HG02981 (cell line): ENCODE measurements around the gene SEC24A.
"Not testable (repeated sequence)": the region's sequence is repeated elsewhere in the genome, so short reads cannot be mapped to it uniquely, and the experiment has no call there.

Source experiments
- ATAC-seq: cut with Tn5 transposase; IDR thresholded peaks from one replicate; pipeline ENCODE4 v1.9.1; 2021; ENCODE audit warnings: mild to moderate bottlenecking, moderate library complexity; ENCODE audit not compliant: unreplicated experiment

Gene SEC24A

GRCh38 chr5:134649163-134649835 is 714 bp downstream of the SEC24A start:
- peak; percentile 21 for ATAC-seq

GRCh38 chr5:134650660-134651059 is 2.1 kb downstream of the SEC24A start:
- ATAC-seq, result not testable (repeated sequence)

DNA sequence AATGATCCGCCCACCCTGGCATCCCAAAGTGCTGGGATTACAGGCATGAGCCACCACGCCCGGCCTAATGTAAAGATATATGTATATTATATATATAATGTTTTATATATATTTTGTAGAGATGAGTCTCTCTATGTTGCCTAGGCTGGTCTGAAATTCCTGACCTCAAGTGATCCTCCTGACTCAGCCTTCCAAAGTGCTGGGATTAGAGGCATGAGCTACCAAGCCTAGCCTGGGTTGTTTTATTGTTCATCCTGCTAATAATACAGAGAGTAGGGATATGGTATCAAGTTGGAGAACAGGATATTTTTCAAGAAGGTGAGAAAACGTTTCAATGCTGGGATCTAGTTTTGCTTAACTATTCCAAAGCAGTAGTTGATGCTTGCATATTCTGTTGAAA is 2.9 kb downstream of the SEC24A start:
- ATAC-seq, result no peak

- ATAC-seq, result no peak
Observed at GRCh38 chr5:134656690-134657089, 8.1 kb downstream of the SEC24A start.

- ATAC-seq, result no peak
Observed at GRCh38 chr5:134659456-134659855, 10.9 kb downstream of the SEC24A start.

GRCh38 chr5:134659922-134660321 is 11.3 kb downstream of the SEC24A start:
- ATAC-seq, result no peak

GRCh38 chr5:134662971-134663370 is 14.4 kb downstream of the SEC24A start:
- ATAC-seq, result no peak

- ATAC-seq, result no peak
Observed at GRCh38 chr5:134664448-134664847, 15.9 kb downstream of the SEC24A start.

- ATAC-seq, result not testable (repeated sequence)
Observed at GRCh38 chr5:134673546-134673945, 25.0 kb downstream of the SEC24A start.

GRCh38 chr5:134677357-134677756 is 28.8 kb downstream of the SEC24A start:
- ATAC-seq, result not testable (repeated sequence)

GRCh38 chr5:134690144-134690543 is 41.6 kb downstream of the SEC24A start:
- not testable (repeated sequence) for ATAC-seq

DNA sequence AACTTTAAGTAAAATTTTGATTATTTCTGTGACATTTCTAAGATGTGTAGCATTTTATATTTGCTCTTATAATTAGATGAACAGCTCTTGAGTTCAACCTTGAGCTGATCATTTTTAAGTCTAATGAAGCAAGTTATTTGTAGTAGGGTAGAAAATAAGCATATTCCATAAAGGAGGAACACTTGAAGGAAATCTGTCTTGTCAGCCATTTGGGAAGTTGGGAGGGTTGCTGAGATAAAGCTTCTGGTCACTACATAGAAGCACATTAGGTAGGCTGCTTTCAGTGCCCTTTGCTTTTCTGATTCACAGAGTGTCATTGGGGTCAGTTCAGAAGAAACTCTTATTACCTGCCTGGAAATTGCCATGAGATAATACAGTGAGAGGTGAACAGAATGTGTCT is 44.1 kb downstream of the SEC24A start:
- no peak for ATAC-seq

- no peak for ATAC-seq
Observed at GRCh38 chr5:134708301-134708700, 59.7 kb downstream of the SEC24A start.

DNA sequence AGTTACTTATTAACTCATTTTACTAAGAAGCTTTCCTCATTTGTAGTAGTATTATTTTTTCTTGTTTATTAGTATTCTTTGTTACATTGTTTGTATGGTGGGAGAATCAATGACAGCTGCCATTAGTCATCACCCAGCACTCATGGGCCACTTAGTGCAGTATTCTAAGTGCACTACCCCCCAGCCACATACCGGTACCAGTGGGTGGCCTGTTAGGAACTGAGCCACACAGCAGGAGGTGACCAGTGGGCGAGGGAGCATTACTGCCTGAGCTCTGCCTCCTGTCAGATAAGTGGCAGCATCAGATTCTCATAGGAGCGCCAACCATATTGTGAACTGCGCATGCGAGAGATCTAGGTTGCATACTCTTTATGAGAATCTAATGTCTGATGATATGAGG is 65.5 kb downstream of the SEC24A start:
- ATAC-seq, result no peak

DNA sequence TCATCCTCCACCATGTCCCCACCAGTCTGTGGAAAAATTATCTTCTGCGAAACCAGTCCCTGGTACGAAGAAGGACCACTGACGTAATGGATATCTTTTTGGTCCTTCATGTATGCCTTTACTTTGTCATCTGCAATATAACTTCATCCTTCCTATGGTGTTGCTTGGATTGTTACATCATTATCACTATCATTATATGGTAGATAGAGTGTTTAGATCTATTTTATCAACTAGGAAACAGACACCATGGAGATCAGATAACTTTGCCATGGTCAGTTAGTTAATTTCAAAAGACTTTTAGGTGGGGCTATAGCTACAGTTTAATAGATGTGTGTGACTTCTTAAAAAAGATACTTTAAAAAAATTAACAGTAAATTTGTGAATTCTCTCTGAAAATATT is 66.0 kb downstream of the SEC24A start:
- ATAC-seq, result no peak

GRCh38 chr5:134715466-134715865 is 66.9 kb downstream of the SEC24A start:
- ATAC-seq, result not testable (repeated sequence)

DNA sequence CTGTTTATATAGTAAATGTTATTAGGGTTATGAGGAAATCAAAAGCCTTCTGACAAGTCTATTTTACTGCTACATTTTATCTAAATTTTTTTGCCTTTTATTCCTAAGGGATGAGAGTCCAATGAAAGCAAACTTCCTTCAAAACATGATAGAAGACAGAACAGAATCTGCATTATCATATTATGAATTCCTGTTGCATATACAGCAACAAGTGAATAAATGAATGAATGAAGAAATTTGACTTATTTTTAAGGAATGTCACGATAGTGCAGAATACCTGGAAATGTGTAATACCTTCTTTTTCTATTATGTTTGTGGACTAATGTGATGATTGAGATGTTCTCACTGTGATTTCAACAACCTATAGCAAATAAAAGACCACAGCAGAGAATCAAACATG is 76.3 kb downstream of the SEC24A start:
- no peak for ATAC-seq

DNA sequence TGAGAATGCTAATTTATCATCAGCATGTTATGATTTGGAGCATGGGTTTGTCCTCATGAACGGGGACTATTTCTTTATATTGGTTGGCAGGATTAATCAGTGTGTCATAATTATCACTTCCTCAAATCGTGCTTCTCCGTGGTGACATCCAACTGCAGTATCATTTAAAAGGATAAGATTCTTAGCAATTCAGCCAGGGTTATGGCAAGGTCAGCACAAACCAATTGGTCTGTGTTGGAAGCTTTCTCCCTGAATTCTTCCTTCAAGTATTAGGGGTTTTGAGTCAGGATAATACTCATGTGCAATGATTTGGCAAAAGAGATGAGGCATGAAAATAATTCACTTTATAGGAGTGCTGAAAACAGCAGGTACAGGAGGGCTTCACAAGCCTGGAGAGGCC is 84.2 kb downstream of the SEC24A start:
- no peak for ATAC-seq

GRCh38 chr5:134735243-134735642 is 86.7 kb downstream of the SEC24A start:
- ATAC-seq, result no peak

GRCh38 chr5:134736173-134736812 is 87.7 kb downstream of the SEC24A start:
- ATAC-seq, result no peak

- ATAC-seq, result peak; percentile 96
Observed at GRCh38 chr5:134738133-134738962, 89.8 kb downstream of the SEC24A start, which contains the start of gene CAMLG. Gene CAMLG (plus strand): TSS chr5:134738548. CDS start chr5:134738621, 73 bp downstream.
